GM12801 (cell line): Measurements from ENCODE around the gene GPR155.

ENCODE experiments used
- TF ChIP-seq, protein P1 (sequence below): IDR thresholded peaks from one replicate; pipeline ENCODE4 v1.5.1; 2011; ENCODE audit warnings: control low read depth; ENCODE audit not compliant: insufficient read length; ENCODE audit errors: extremely low read depth

The GPR155 gene

GRCh38 chr2:174503161-174503809 is 16.5 kb upstream of the GPR155 start:
- TF ChIP-seq, protein P1, sequence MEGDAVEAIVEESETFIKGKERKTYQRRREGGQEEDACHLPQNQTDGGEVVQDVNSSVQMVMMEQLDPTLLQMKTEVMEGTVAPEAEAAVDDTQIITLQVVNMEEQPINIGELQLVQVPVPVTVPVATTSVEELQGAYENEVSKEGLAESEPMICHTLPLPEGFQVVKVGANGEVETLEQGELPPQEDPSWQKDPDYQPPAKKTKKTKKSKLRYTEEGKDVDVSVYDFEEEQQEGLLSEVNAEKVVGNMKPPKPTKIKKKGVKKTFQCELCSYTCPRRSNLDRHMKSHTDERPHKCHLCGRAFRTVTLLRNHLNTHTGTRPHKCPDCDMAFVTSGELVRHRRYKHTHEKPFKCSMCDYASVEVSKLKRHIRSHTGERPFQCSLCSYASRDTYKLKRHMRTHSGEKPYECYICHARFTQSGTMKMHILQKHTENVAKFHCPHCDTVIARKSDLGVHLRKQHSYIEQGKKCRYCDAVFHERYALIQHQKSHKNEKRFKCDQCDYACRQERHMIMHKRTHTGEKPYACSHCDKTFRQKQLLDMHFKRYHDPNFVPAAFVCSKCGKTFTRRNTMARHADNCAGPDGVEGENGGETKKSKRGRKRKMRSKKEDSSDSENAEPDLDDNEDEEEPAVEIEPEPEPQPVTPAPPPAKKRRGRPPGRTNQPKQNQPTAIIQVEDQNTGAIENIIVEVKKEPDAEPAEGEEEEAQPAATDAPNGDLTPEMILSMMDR, result no peak

DNA sequence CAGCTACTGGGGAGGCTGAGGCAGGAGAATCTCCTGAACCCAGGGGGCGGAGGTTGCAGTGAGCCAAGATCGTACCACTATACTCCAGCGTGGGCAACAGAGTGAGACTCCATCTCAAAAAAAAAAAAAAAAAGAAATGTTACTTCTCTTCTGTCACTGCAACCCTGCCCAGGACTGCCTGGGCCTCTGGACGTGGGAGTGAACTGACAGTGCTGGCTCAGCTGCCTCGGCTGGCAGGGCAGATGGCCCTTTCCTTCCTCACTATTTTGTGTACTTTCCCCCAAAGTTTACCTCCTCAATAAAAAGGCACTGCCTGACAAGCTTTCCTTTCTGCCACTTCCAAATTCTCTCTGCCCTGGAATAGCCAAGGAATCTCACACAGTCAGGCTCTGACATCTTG is 12.5 kb upstream of the GPR155 start:
- TF ChIP-seq, protein P1, result no peak

- TF ChIP-seq, protein P1, result no peak
Measured at GRCh38 chr2:174495365-174496012, 8.7 kb upstream of the GPR155 start.

- TF ChIP-seq, protein P1, result no peak
Measured at GRCh38 chr2:174493549-174494331, 6.9 kb upstream of the GPR155 start.

- TF ChIP-seq, protein P1, result no peak
Measured at GRCh38 chr2:174492963-174493431, 6.2 kb upstream of the GPR155 start.

- TF ChIP-seq, protein P1, result no peak
Measured at GRCh38 chr2:174491947-174492346, 5.1 kb upstream of the GPR155 start.

DNA sequence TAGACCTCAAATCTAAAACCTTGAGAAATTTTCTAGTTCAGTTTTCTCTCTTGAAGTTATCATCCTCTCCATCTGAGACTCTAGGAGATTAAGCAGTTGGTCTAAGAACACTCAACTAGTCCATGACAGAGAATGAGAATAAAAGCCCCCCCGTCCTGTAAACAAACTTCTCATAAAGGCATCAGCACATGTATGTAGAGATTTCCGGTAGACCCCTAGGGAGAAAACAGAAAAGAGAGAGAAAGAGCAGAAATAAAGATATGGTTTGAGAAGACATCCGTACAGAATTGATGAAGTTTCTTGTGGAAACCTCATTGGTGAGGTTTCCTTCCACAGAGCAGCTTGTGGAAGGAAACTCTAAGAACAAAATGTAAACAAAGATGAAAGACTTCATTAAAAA is 3.2 kb upstream of the GPR155 start:
- TF ChIP-seq, protein P1, result no peak
